Measurements from ENCODE around the gene IRF2. TPM values are rescaled to one million over a fixed set of nuclear protein-coding genes. Genes with fewer than 3 reads are reported as not detected.

IRF2 gene
- total and polyA plus RNA-seq, 2 of the 8 experiments (the other 6 are each of a cell fraction or from before 2014, with no cell fraction given) = 13.8 to 17.0 TPM

GRCh38 chr4:184417802-184418511 lies 56.4 kb downstream of the IRF2 start:
- Histone ChIP-seq H3K14ac (ENCODE audit: insufficient read length) (no peak overlapping the region), H3K4me2 (ENCODE audit: insufficient read depth in 1 of 2, low read depth in 2 of 2, low read length in 2 of 2) (no peak overlapping the region), H2BK120ac (replicated peaks; ENCODE audit: low read depth, low read length) (no peak overlapping the region), H3K56ac (replicated peaks; ENCODE audit: insufficient read length, low read depth, low read length) (no peak overlapping the region), H2AK5ac (ENCODE audit: low read depth, low read length) (no peak overlapping the region), H3K9me3 (ENCODE audit: insufficient read depth in 2 of 2, low read depth in 1 of 2, low read length in 1 of 2) (peaks cover under 1 to 5% of the 10 kb centered on the region in 2 experiments; a peak in 3 of 4 replicates), H3K4me3 (ENCODE audit: extremely low read depth in 1 of 4, insufficient read depth in 2 of 4, low read depth in 3 of 4, low read length in 4 of 4) (no peak overlapping the region), H2BK12ac (ENCODE audit: low read depth, low read length) (no peak overlapping the region), H4K91ac (replicated peaks; ENCODE audit: insufficient read length, low read length) (no peak overlapping the region), H3K79me2 (ENCODE audit: control insufficient read depth in 1 of 2, insufficient read depth in 2 of 2, low read length in 2 of 2) (peaks cover 0 to 15% of the 10 kb centered on the region in 2 experiments; a peak in 1 of 4 replicates), H3K18ac (ENCODE audit: extremely low read depth, low read length) (no peak overlapping the region), H3K4me1 (replicated peaks in 1 of 4; ENCODE audit: control insufficient read depth in 3 of 4, insufficient read depth in 4 of 4, low read length in 3 of 4) (peaks cover 0 to 2% (median 0%) of the 10 kb centered on the region in 4 experiments; a peak in 1 of 7 replicates), H2BK5ac (ENCODE audit: low read depth, low read length) (no peak overlapping the region), H4K8ac (ENCODE audit: extremely low read depth, insufficient read depth, low read length) (no peak overlapping the region), H3K23ac (ENCODE audit: insufficient read length) (no peak overlapping the region), H3K27me3 (replicated peaks in 1 of 4; ENCODE audit: control insufficient read depth in 3 of 4, extremely low read depth in 1 of 4, insufficient read depth in 3 of 4, low read length in 3 of 4) (no peaks in the 10 kb centered on the region), H3K36me3 (ENCODE audit: control insufficient read depth in 2 of 4, insufficient read depth in 4 of 4, low read length in 3 of 4) (peaks cover 2 to 17% (median 10%) of the 10 kb centered on the region in 4 experiments; a peak in 7 of 8 replicates), H4K5ac (ENCODE audit: insufficient read length, low read depth, low read length) (no peak overlapping the region), H3K23me2 (ENCODE audit: low read depth, low read length) (no peaks in the 10 kb centered on the region), H2BK15ac (ENCODE audit: low read length) (no peak overlapping the region), H2BK20ac (ENCODE audit: low read length) (no peak overlapping the region), H4K20me1 (replicated peaks in 1 of 2; ENCODE audit: control insufficient read depth in 1 of 2, insufficient read depth in 2 of 2, low read length in 2 of 2) (peaks cover 0 to 2% of the 10 kb centered on the region in 2 experiments), H3K9ac (replicated peaks in 1 of 4; ENCODE audit: extremely low read depth in 1 of 4, low read depth in 3 of 4, low read length in 3 of 4) (no peak overlapping the region), H3K4ac (replicated peaks; ENCODE audit: insufficient read length, low read depth, low read length) (no peak overlapping the region), H2AFZ (ENCODE audit: low read length) (no peak overlapping the region), H3K27ac (ENCODE audit: low read depth, low read length) (no peak overlapping the region), H3K79me1 (ENCODE audit: low read depth, low read length) (no peaks in the 10 kb centered on the region; the same call in 1 of the 2 replicates)
- DNase-seq (ENCODE audit: low read depth in 1 of 2, low spot score in 2 of 2) (no peak), FAIRE-seq (no peak)
- CTCF ChIA-PET (ENCODE audit: partially characterized antibody) = interaction anchor here (0.9 to 1.7 kb wide), 4 partner anchors 10 to 154 kb away, joined by 3 to 6 read pairs (median 4); no protein-coding TSS in a partner anchor
- WGBS, 2 experiments (ENCODE audit: extremely low coverage in 1 of 2, insufficient coverage in 1 of 2, insufficient read length in 1 of 2, insufficient replicate concordance in 2 of 2, low coverage in 1 of 2, low lambda C conversion rate in 2 of 2, missing lambda C conversion rate in 1 of 2) = 93% methylated on average over 8 of the region's 8 CpGs; no CpG with 5 or more reads in 1 of the 2 experiments
- POLR2A ChIA-PET (ENCODE audit: partially characterized antibody) = no interaction called here
- no peak for TF ChIP-seq TAF7 (optimal IDR thresholded peaks at IDR 0.05; ENCODE audit: borderline replicate concordance, low read depth, low read length)
- TF ChIP-seq EZH2 (IDR thresholded peaks at IDR 0.05; ENCODE audit: low read depth, low read length, severe bottlenecking) = no peak
- no peak for TF ChIP-seq POLR2A (IDR thresholded peaks at IDR 0.05; ENCODE audit: control extremely low read depth in 1 of 2, low read depth in 2 of 2, low read length in 2 of 2)
- no peak for TF ChIP-seq EP300 (IDR thresholded peaks at IDR 0.05; ENCODE audit: borderline replicate concordance in 1 of 2, low read depth in 2 of 2, low read length in 2 of 2)
- no peak for TF ChIP-seq CTBP2 (IDR thresholded peaks at IDR 0.05; ENCODE audit: borderline replicate concordance, insufficient read depth, insufficient read length, low read length)
- TF ChIP-seq SIN3A (conservative IDR thresholded peaks at IDR 0.05 in 1 of 2, IDR thresholded peaks at IDR 0.05 in 1 of 2; ENCODE audit: low read depth in 1 of 2, low read length in 2 of 2) = no peak
- no peak for TF ChIP-seq TCF12 (IDR thresholded peaks at IDR 0.05; ENCODE audit: low read depth, low read length)
- TF ChIP-seq USF2 (IDR thresholded peaks at IDR 0.05; ENCODE audit: low read length) = no peak
- TF ChIP-seq KDM4A (IDR thresholded peaks at IDR 0.05; ENCODE audit: low read depth, low read length, severe bottlenecking) = no peak
- TF ChIP-seq BACH1 (IDR thresholded peaks at IDR 0.05; ENCODE audit: low read length) = no peak
